Spleen (tissue), 11 donors: ENCODE results near the gene UBASH3B. TPM values are rescaled to one million over a fixed set of nuclear protein-coding genes. Genes with fewer than 3 reads are reported as not detected.

Experiments used
- DNase-seq: peaks from one replicate; pipeline ENCODE4 v3.0.0-alpha.2; 2020
- H3K27ac ChIP-seq, 8 donors: fragments of 200-600 bp; sonication (generic) in 7 of 8; 1 replicate in 4 of 8; 2 replicates in 4 of 8; pipeline versions ENCODE4 v1.5.0 to v1.8.0; 2016 to 2021; ENCODE audit warnings: inconsistent platforms in 4 of 8, mild to moderate bottlenecking in 4 of 8, moderate library complexity in 1 of 8
- H3K27me3 ChIP-seq, 7 donors: fragments of 200-600 bp; sonication (generic) in 6 of 7; replicated peaks in 1 of 7; 1 replicate in 4 of 7; 2 replicates in 3 of 7; pipeline versions ENCODE4 v1.5.0 to v1.8.0; 2016 to 2021; ENCODE audit warnings: inconsistent platforms in 3 of 7, mild to moderate bottlenecking in 1 of 7
- H3K36me3 ChIP-seq, 6 donors: fragments of 200-600 bp; sonication (generic) in 5 of 6; 1 replicate in 4 of 6; 2 replicates in 2 of 6; pipeline versions ENCODE4 v1.5.0 to v1.8.0; 2016 to 2021; ENCODE audit warnings: inconsistent platforms in 2 of 6
- H3K4me1 ChIP-seq, 6 donors: fragments of 200-600 bp; sonication (generic) in 5 of 6; 1 replicate in 3 of 6; 2 replicates in 3 of 6; pipeline versions ENCODE4 v1.5.0 to v1.8.0; 2016 to 2021; ENCODE audit warnings: inconsistent platforms in 3 of 6
- H3K4me3 ChIP-seq, 8 donors: fragments of 200-600 bp; sonication (generic) in 7 of 8; 1 replicate in 4 of 8; 2 replicates in 4 of 8; pipeline versions ENCODE4 v1.5.0 to v1.8.0; 2016 to 2021; ENCODE audit warnings: inconsistent platforms in 4 of 8, mild to moderate bottlenecking in 4 of 8, moderate library complexity in 2 of 8
- H3K9me3 ChIP-seq, 8 donors: fragments of 200-600 bp; sonication (generic) in 7 of 8; 1 replicate in 4 of 8; 2 replicates in 4 of 8; pipeline versions ENCODE4 v1.5.0 to v1.8.0; 2016 to 2021; ENCODE audit warnings: inconsistent platforms in 4 of 8
- CTCF ChIP-seq, 11 experiments: fragments of 200-600 bp in 7 of 11; fragments of 450-650 bp in 4 of 11; sonication (generic) in 4 of 11; IDR thresholded peaks in 8 of 11; conservative IDR thresholded peaks in 3 of 11; 1 replicate in 7 of 11; 2 replicates in 4 of 11; pipeline versions ENCODE4 v1.4.0 to v1.8.0; 2016 to 2021; ENCODE audit warnings: antibody characterized with exemption in 11 of 11, inconsistent platforms in 4 of 11, mild to moderate bottlenecking in 1 of 11
- POLR2A ChIP-seq, 3 donors: fragments of 450-650 bp; IDR thresholded peaks; one replicate each; pipeline ENCODE4 v1.5.1; 2017; ENCODE audit warnings: antibody characterized with exemption in 3 of 3, mild to moderate bottlenecking in 1 of 3
- POLR2AphosphoS5 ChIP-seq, 3 donors: sonication (generic); formaldehyde crosslinking; IDR thresholded peaks; one replicate each; pipeline ENCODE4 v1.5.1; 2017; ENCODE audit warnings: antibody characterized with exemption in 3 of 3
- whole genome bisulfite sequencing, 5 donors: extraction: QIAGEN DNeasy Blood & Tissue Kit in 3 of 5; methylation state at CpG; one replicate each; pipeline versions ENCODE4 v1.1.5 to v1.1.7; 2013 to 2018; 5-methylcytosine and 5-hydroxymethylcytosine counted together
- intact Hi-C: fragments of 100-400 bp; cut with DNase I; formaldehyde crosslinking; loops from one replicate; pipeline ENCODE4 v1.15.0; 2023; ENCODE audit warnings: low total_unique reads
- polyA plus RNA-seq, 3 donors: library from polyadenylated mRNA; stranded (reverse); fragments of 200-250 nt; gene quantifications; one replicate each; pipeline ENCODE4 v1.2.1, GENCODE V29; 2013
- total RNA-seq, 7 donors: library from RNA; depleted of rRNA in 3 of 7; stranded (reverse); fragments of >200 nt in 3 of 7; fragmentation: NEBNext Ultra II Directional in 4 of 7; extraction: Animal tissue kit (Norgen Biotek cat#: 25700) in 4 of 7; gene quantifications; one replicate each; pipeline versions ENCODE4 v1.1.0 to v1.2.1, GENCODE V29; 2016 to 2021
- donor health status: healthy with polysubstance abuse.
- donor health status: DM: no; HTN: no; CAD: no; lungs with moderate emphysema.
- donor health status: DM: no; HTN: no; CAD: no.
- donor health status: Bipolar disorder and iron deficiency.
- donor health status: healthy.
- donor health status: DM: no; HTN: no; CAD: no.
- donor health status: DM: yes; HTN: yes; CAD: no.

Gene UBASH3B
- total and polyA plus RNA-seq, 10 donors, result 4.4 to 190 (median 77.9) TPM

GRCh38 chr11:122775675-122776271 lies 120.3 kb downstream of the UBASH3B start:
- intact Hi-C loops, result no loop called here
- Histone ChIP-seq H3K4me3 (no peak overlapping the region), H3K27ac (peak overlapping the region in 2 of 8 donors; percentile 28 to 32), H3K9me3 (no peaks in the 10 kb centered on the region), H3K27me3 (no peaks in the 10 kb centered on the region), H3K36me3 (peaks cover 0 to 45% (median 13%) of the 10 kb centered on the region in 6 donors), H3K4me1 (peaks cover 14 to 87% (median 44%) of the 10 kb centered on the region in 6 donors)
- TF ChIP-seq POLR2AphosphoS5 (IDR thresholded peaks at IDR 0.05) (no peak), POLR2A (IDR thresholded peaks at IDR 0.05) (no peak), CTCF (IDR thresholded peaks at IDR 0.05 in 8 of 11, conservative IDR thresholded peaks at IDR 0.05 in 3 of 11) (no peak)
- 57 to 66% (median 62%) methylated on average over 3 of the region's 3 CpGs for WGBS, 5 donors
- DNase-seq, result no peak

DNA sequence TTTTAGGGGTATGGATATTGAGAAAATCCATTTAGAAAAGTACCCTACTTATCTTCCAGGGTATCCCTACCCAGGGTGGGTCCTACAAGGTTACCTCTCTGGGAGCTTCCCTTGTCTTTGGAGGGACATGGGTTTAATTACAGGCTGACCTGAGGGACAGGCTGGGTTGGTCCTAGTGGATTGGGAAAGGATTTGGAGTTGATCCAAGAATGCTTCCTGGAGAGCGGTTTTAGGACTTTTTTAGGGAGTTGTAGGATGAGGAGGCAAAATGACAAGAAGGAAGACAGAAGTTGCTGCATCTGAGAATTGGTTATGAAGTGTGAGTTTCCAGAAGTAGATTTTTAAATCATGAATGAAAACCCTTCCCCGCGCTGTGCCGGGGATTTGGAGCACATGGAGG lies 121.0 kb downstream of the UBASH3B start:
- no peak for DNase-seq
- H3K36me3 ChIP-seq, result peaks cover 0 to 50% (median 13%) of the 10 kb centered on the region in 6 donors

GRCh38 chr11:122777343-122777742 lies 121.8 kb downstream of the UBASH3B start:
- Histone ChIP-seq H3K36me3 (peaks cover 0 to 58% (median 15%) of the 10 kb centered on the region in 6 donors), H3K27me3 (no peaks in the 10 kb centered on the region), H3K4me1 (peaks cover 14 to 96% (median 55%) of the 10 kb centered on the region in 6 donors), H3K27ac (peak overlapping the region in 4 of 8 donors; percentile 10 to 41 (median 30)), H3K9me3 (no peaks in the 10 kb centered on the region), H3K4me3 (no peak overlapping the region)
- no peak for DNase-seq
- TF ChIP-seq POLR2A (IDR thresholded peaks at IDR 0.05), result no peak
- peak in 1 of 3 donors; percentile 1 for TF ChIP-seq POLR2AphosphoS5 (IDR thresholded peaks at IDR 0.05)
- WGBS, 5 donors, result 50 to 57% (median 53%) methylated on average over 3 of the region's 3 CpGs
- intact Hi-C loops, result no loop called here

More for the DNA sequence above, 121.0 kb downstream of the UBASH3B start:
- peak overlapping the region in 2 of 8 donors; percentile 32 to 41 for H3K27ac ChIP-seq
- no peaks in the 10 kb centered on the region for H3K9me3 ChIP-seq
- no peak overlapping the region for H3K4me3 ChIP-seq
- intact Hi-C loops, result no loop called here
- TF ChIP-seq POLR2A (IDR thresholded peaks at IDR 0.05), result no peak
- no peak for TF ChIP-seq POLR2AphosphoS5 (IDR thresholded peaks at IDR 0.05)
- 72 to 87% (median 86%) methylated on average over 4 of the region's 4 CpGs for WGBS, 5 donors
- no peaks in the 10 kb centered on the region for H3K27me3 ChIP-seq
- H3K4me1 ChIP-seq, result peaks cover 14 to 95% (median 52%) of the 10 kb centered on the region in 6 donors

GRCh38 chr11:122778148-122778547 lies 122.6 kb downstream of the UBASH3B start:
- TF ChIP-seq POLR2A (IDR thresholded peaks at IDR 0.05), result no peak
- TF ChIP-seq CTCF (IDR thresholded peaks at IDR 0.05 in 8 of 11, conservative IDR thresholded peaks at IDR 0.05 in 3 of 11), result no peak
- TF ChIP-seq POLR2AphosphoS5 (IDR thresholded peaks at IDR 0.05), result no peak
- Histone ChIP-seq H3K9me3 (no peaks in the 10 kb centered on the region), H3K4me3 (no peak overlapping the region), H3K27me3 (no peaks in the 10 kb centered on the region), H3K36me3 (peaks cover 0 to 66% (median 23%) of the 10 kb centered on the region in 6 donors), H3K4me1 (peaks cover 14 to 87% (median 55%) of the 10 kb centered on the region in 6 donors), H3K27ac (peak overlapping the region in 1 of 8 donors; percentile 10)
- intact Hi-C loops, result no loop called here
- no peak for DNase-seq
- WGBS, 5 donors, result 55 to 67% (median 58%) methylated on average over 2 of the region's 2 CpGs

GRCh38 chr11:122779047-122779629 lies 123.6 kb downstream of the UBASH3B start:
- H3K36me3 ChIP-seq, result peaks cover 0 to 76% (median 32%) of the 10 kb centered on the region in 6 donors
- peak overlapping the region in 1 of 8 donors; percentile 15 for H3K4me3 ChIP-seq
- peak overlapping the region in 4 of 8 donors; percentile 24 to 54 (median 44) for H3K27ac ChIP-seq
- no peak for TF ChIP-seq POLR2A (IDR thresholded peaks at IDR 0.05)
- peak in 1 of 3 donors; percentile 7 for TF ChIP-seq POLR2AphosphoS5 (IDR thresholded peaks at IDR 0.05)
- H3K27me3 ChIP-seq, result no peaks in the 10 kb centered on the region
- no peak for DNase-seq
- intact Hi-C loops, result no loop called here
- peaks cover 14 to 80% (median 53%) of the 10 kb centered on the region in 6 donors for H3K4me1 ChIP-seq
- no peaks in the 10 kb centered on the region for H3K9me3 ChIP-seq
- 52 to 76% (median 58%) methylated on average over 12 of the region's 12 CpGs for WGBS, 5 donors
